ENCODE results near the gene DNAJC5.

Gene DNAJC5

DNA sequence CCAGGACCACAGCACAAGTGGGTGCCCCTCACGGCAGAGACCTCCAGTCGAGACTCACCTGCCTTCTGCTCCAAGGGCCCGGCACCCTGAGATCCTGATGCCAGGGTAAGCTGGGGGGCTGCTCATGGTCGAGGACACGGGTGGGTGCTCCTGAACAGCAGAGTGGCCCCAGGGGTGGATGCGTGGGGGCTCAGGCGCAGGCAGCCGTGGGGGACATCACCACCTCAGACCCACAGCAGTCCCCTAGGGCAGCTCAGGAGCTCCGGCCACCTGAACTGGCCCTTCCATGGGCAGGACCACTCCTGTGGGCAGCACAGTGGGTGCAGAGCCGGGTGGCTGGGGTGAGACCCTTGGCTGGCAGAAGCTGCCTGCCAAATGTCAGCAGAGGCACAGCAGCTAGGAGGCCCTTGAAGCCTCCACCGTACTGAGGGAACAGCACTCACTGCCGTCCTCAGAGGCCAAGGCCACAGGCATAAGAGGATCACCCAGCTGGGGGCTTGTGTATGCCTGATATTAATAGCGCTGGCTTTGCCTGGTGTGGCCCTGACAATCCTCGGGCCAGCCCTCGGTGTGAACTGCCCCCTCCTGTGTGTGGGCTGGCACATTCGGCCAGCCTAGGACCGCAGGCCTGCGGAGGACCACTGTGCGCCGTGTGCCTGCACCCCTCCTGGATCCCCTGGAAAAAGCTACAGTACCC, 55.9 kb downstream of the DNAJC5 start:
- TF ChIP-seq, protein P1, sequence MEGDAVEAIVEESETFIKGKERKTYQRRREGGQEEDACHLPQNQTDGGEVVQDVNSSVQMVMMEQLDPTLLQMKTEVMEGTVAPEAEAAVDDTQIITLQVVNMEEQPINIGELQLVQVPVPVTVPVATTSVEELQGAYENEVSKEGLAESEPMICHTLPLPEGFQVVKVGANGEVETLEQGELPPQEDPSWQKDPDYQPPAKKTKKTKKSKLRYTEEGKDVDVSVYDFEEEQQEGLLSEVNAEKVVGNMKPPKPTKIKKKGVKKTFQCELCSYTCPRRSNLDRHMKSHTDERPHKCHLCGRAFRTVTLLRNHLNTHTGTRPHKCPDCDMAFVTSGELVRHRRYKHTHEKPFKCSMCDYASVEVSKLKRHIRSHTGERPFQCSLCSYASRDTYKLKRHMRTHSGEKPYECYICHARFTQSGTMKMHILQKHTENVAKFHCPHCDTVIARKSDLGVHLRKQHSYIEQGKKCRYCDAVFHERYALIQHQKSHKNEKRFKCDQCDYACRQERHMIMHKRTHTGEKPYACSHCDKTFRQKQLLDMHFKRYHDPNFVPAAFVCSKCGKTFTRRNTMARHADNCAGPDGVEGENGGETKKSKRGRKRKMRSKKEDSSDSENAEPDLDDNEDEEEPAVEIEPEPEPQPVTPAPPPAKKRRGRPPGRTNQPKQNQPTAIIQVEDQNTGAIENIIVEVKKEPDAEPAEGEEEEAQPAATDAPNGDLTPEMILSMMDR (IDR thresholded peaks at IDR 0.05; ENCODE audit: insufficient read depth, missing control alignments) = no peak
- DNase-seq (ENCODE audit: insufficient read length, low spot score) (peak; percentile 94), FAIRE-seq (no peak)

DNA sequence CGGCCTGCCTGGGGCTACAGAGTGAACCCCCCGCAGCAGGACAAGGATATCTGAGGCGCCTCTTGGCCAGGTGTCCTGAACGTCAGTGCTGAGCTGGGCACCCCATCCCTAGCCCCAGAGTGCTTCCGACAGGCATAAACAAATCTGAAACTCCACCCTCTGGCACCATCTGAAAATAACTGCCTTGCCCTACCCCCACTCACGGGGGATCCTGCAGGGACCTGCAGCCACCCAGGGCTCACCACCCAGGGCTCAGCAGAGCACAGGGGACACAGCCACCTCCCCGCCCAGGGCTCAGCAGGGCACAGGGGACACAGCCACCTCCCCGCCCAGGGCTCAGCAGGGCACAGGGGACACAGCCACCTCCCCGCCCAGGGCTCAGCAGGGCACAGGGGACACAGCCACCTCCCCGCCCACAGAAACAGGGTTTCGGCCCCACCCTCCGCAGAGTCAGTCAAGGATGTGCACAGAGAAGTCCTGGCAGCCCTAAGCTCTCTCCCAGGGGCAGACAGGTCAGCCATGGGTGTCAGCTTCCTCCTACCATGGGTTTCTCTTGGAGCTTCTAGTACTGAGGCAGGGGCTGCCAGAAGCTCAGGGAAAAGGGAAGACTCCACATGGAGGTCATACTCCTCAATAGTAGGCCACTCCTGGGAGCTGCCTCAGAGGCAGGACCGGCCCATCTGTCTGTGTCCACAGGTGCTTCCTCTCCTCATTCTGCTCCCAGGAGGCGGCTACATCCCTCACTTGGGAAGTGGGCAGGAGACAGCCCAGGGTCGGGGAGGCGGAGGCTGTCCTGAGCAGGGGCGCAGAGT, 56.7 kb downstream of the DNAJC5 start:
- FAIRE-seq (no peak), DNase-seq (ENCODE audit: insufficient read length, low spot score) (no peak)
- TF ChIP-seq, protein P1 (IDR thresholded peaks at IDR 0.05; ENCODE audit: insufficient read depth, missing control alignments) = no peak

DNA sequence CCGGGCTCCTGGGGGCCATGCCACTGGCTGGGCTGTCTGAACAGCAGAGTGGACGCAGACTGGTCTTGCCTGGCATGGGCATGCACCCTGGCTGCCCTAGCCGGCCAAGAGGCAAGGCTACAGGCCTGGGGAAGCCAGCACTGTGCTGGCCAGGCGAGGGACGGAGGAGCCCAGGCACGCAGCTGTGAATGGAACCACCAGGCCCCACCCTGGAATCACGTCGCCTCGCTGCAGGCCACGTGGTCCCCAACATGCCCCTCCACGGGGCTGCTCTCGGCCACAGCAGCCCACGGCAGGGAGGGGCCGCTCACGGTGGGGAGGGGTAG, 57.2 kb downstream of the DNAJC5 start:
- FAIRE-seq = no peak
- DNase-seq (ENCODE audit: insufficient read length, low spot score) = no peak
- TF ChIP-seq, protein P1 (IDR thresholded peaks at IDR 0.05; ENCODE audit: insufficient read depth, missing control alignments) = no peak

DNA sequence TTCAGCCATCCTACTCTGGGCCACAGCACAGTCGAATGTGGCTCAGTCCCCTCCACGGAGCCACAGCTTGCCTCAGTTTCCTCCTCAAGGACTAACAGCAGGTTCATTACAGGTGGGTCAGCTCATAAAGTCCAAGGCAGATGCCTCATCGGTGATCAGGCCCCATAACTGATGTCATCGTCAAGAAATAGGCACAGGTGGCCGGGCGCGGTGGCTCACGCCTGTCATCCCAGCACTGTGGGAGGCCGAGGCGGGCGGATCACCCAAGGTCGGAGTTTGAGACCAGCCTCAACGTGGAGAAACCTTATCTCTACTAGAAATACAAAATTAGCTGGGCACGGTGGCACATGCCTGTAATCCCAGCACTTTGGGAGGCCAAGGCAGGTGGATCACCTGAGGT, 57.8 kb downstream of the DNAJC5 start:
- no peak for DNase-seq (ENCODE audit: insufficient read length, low spot score)
- no peak for FAIRE-seq
- TF ChIP-seq, protein P1 (IDR thresholded peaks at IDR 0.05; ENCODE audit: insufficient read depth, missing control alignments) = no peak

DNA sequence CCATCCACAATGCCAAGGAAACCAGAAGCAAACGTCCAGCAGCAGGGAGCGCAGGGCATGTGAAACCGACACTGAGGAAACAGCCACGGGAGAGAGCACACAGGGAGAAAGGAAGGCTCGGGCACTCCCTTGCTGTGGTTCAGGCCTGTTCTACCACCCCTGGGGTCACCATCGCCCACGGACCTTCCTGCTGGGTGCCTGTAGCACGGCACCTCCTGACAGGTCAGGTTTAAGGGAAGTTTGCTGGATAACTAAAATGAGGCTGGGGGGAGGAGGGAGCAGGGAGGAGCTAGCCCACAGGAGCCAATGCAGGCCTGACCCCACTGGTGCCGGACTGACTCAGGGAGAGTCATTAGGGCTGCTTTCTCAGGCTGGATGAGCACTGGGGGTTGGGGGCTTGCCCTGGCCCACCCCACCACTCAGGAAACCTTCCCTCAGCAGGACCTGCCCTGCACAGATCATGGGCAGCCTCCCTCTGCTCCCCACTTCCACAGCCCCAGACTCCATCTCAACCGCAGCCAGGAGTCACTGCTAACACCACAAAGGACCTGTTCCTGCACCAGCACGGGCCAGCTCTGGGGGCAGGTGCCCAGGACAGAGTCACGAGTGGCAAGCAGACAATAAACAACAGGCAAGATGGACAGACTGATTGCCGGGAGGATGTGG, 59.0 kb downstream of the DNAJC5 start:
- TF ChIP-seq, protein P1 (IDR thresholded peaks at IDR 0.05; ENCODE audit: insufficient read depth, missing control alignments) = no peak
- FAIRE-seq (no peak), DNase-seq (ENCODE audit: insufficient read length, low spot score) (no peak)

DNA sequence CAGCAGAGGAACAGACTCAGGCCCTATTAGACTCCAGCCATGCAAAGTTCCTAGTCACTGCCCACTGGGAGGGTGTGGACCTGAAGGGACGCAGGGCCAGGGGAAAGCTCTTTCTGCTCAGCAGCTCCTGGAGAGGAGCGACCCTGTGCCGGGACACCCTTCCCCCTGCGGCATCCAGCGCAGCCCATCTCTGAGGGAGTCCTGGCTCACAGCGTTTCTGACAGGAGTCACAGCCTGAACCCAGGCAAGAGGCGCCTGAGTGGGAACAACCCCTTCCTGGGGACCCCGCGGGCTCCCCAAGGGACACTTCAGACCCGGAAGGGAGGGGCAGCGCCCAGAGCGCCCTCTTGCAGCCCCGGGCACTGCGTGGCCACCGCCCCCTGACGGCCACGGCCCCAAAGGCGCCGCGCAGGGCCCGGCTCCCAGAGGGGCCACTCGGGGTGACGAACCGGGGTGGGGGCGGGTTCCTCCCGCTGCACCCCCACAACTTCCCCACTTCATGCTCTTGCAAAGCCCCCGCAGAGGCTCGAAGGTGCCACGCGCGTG, 60.4 kb downstream of the DNAJC5 start:
- peak; percentile 68 for DNase-seq (ENCODE audit: insufficient read length, low spot score)
- TF ChIP-seq, protein P1 (IDR thresholded peaks at IDR 0.05; ENCODE audit: insufficient read depth, missing control alignments) = peak; percentile 34
- no peak for FAIRE-seq

All from D721Med (cell line).